Testis (tissue), 2 donors: ENCODE results near the gene ZNF423.

Experiments used
- CTCF ChIP-seq, 3 experiments: fragments of 450-650 bp in 2 of 3; fragments of 200-600 bp in 1 of 3; sonication (generic) in 1 of 3; IDR thresholded peaks; one replicate each; pipeline ENCODE4 v1.5.1; 2016 to 2019; ENCODE audit warnings: antibody characterized with exemption in 3 of 3, mild to moderate bottlenecking in 2 of 3, moderate library complexity in 1 of 3
- POLR2A ChIP-seq: fragments of 450-650 bp; IDR thresholded peaks from one replicate; pipeline ENCODE4 v1.6.1; 2017; ENCODE audit warnings: antibody characterized with exemption, mild to moderate bottlenecking, moderate library complexity

GRCh38 chr16:49601576-49601975, 254.3 kb downstream of the ZNF423 start:
- no peak for TF ChIP-seq CTCF (IDR thresholded peaks at IDR 0.05)
- TF ChIP-seq POLR2A, result no peak
